CD4-positive, alpha-beta T cell treated with Interleukin-17A for 1 hour (primary cell): Measurements from ENCODE around the gene MUC6.

Experiments
- DNase-seq: peaks from one replicate; pipeline ENCODE4 v3.0.0-alpha.2; 2020

The MUC6 gene, protein sequence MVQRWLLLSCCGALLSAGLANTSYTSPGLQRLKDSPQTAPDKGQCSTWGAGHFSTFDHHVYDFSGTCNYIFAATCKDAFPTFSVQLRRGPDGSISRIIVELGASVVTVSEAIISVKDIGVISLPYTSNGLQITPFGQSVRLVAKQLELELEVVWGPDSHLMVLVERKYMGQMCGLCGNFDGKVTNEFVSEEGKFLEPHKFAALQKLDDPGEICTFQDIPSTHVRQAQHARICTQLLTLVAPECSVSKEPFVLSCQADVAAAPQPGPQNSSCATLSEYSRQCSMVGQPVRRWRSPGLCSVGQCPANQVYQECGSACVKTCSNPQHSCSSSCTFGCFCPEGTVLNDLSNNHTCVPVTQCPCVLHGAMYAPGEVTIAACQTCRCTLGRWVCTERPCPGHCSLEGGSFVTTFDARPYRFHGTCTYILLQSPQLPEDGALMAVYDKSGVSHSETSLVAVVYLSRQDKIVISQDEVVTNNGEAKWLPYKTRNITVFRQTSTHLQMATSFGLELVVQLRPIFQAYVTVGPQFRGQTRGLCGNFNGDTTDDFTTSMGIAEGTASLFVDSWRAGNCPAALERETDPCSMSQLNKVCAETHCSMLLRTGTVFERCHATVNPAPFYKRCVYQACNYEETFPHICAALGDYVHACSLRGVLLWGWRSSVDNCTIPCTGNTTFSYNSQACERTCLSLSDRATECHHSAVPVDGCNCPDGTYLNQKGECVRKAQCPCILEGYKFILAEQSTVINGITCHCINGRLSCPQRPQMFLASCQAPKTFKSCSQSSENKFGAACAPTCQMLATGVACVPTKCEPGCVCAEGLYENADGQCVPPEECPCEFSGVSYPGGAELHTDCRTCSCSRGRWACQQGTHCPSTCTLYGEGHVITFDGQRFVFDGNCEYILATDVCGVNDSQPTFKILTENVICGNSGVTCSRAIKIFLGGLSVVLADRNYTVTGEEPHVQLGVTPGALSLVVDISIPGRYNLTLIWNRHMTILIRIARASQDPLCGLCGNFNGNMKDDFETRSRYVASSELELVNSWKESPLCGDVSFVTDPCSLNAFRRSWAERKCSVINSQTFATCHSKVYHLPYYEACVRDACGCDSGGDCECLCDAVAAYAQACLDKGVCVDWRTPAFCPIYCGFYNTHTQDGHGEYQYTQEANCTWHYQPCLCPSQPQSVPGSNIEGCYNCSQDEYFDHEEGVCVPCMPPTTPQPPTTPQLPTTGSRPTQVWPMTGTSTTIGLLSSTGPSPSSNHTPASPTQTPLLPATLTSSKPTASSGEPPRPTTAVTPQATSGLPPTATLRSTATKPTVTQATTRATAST (N-terminal part only)

DNA sequence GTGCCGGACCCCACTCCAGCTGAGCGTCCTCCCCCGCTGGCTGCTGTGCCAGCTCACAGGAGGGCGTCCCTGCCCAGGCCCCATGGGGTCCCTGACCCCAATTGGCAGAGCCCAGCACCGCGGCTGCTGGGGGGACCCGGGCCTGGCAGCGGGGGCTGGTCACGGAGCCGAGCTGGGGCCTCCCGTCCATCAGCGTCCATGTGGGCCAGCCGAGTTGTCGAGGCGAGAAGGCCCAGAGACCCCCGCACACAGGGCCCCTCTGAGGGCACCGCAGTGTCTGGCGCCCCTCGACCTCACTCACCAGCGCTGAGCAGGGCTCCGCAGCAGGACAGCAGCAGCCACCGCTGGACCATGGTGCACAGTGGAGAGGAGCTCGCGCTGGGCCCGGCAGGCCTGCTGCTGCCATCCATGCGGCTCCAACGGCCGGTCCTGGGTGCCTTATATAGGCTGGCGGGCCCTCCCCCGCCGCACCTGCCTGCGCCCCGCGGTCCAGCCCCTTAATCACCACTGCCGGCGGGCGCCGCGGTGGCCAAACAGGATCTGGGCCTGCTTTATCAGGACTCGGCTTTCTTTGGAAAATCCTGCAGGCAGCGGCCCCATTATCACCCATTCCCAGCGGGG, at the start of gene MUC6:
Gene MUC6, minus strand, starts transcription at position 416 of the 621 bp plus-strand sequence. Its CDS starts 63 bp downstream, at position 353.
- DNase-seq: no peak

DNA sequence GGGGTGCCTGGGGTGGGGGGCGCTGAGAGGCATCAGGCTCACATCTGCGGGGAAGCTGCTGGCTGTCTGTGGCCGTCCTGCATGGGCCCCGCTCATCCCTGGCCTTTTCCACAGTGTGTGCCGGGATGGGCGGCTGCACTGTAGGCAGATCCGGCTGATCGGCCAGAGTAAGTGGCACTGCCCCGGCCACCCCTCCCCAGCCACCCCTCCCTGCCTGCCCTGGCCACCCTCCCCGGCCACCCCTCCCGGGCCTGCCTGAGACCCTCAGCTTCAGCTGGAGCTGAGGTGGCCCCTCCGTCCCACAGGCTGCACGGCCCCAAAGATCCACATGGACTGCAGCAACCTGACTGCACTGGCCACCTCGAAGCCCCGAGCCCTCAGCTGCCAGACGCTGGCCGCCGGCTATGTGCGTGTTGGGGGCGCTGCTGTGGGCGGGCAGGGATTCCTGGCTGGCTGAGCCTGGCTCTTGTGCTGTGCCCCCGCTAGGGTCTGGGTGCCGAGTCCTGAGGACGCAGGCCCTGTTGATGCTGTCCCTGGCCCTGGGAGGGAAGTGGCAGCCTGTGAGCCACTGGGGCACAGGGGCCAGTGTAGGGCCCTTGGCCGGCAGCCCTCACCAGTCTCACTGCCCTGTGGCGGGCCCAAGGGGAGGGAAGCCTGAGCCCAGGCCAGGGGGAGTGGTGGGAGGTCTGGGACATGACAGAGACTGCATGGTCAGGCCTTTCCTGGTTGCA, 49.1 kb upstream of the MUC6 start:
- no peak for DNase-seq

DNA sequence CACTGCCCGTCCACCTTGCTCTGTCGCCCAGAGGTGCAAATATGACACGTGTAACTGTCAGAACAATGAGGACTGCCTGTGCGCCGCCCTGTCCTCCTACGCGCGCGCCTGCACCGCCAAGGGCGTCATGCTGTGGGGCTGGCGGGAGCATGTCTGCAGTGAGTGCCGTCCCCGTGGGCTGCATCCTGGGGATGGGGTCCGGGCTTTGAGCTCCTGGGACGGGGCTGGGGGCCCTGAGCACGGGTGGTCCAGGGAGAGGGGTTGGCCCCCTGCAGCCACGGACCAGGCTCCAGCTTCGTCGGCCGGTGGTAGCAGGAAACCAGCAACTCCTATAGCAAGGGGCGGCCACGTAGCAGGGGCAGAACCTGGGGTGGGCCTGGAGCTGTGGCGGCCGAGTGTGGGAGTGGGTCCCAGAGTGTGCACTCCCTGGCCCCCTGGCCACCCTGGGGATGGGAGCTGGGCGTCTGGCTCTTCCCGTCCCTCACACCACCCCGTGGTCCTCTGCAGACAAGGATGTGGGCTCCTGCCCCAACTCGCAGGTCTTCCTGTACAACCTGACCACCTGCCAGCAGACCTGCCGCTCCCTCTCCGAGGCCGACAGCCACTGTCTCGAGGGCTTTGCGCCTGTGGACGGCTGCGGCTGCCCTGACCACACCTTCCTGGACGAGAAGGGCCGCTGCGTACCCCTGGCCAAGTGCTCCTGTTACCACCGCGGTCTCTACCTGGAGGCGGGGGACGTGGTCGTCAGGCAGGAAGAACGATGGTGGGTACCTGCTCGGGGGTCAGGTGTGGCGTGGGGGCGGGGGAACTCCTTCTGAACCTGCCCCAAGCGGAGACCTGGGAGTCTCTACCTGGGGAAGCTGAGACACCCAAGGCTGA, 48.3 kb upstream of the MUC6 start:
- no peak for DNase-seq

DNA sequence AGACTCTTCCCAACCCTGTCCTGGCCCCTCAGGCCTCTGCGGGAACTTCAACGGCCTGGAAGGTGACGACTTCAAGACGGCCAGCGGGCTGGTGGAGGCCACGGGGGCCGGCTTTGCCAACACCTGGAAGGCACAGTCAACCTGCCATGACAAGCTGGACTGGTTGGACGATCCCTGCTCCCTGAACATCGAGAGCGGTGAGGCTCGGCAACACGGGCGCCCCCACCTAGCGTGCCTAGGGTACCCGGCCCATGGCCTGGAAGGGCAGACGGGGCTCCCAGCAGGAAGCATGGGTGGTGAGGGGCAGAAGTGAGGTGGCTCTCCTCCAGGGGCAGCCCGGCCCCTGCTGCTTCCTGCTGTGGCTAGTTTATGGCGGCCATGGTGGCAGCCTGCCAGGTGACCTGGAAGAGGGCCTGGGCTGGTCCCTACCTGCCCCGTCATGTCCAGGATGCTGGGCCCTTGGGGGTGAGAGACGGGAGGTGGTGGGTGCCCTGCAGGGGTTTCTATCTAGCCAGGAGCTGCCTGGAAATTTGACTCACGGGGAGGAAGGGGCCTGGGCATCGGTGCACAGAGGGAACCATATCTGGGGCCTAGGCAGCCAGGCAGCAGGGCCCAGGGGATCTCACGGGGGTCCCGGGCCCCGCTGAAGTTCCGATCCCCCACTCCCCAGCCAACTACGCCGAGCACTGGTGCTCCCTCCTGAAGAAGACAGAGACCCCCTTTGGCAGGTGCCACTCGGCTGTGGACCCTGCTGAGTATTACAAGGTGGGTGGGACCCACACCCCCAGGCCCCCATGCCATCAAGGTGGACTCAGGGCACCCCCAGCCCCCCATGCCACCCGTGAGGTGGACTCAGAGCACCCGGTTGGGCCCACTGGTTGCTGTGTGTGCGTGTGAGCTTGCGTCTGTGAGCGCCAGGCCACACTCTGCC, 47.4 kb upstream of the MUC6 start:
- DNase-seq: no peak

DNA sequence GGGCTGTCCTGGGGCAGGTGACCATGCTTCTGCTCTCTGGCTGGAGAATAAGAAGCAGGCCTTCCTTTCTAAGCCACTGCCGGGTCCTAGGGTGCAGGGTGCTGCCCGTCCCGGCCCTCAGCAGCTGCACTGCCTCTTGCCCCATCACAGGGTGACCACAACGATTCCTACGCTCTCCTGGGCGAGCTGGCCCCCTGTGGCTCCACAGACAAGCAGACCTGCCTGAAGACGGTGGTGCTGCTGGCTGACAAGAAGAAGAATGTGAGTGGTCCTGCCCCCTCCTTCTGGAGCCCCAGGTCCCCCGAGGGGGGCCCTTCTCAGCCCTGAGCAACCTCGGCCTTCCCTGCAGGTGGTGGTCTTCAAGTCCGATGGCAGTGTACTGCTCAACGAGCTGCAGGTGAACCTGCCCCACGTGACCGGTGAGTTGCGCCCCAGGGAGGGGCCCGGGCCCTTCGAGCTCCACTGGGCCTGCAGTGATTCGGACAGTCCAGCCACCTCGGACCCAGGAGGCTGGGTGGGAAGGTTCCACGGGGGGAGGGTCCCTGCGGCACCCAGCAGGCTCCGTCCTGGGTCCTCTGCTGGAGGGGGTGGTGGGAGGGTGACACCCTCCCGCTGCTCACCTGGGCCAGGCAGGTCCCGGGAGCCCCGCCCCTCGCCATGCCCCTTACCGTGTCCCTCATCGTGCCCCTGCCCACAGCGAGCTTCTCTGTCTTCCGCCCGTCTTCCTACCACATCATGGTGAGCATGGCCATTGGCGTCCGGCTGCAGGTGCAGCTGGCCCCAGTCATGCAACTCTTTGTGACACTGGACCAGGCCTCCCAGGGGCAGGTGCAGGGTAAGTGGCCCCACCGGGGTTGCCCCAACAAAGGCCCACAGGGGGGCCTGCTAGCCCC, 46.5 kb upstream of the MUC6 start:
- no peak for DNase-seq

DNA sequence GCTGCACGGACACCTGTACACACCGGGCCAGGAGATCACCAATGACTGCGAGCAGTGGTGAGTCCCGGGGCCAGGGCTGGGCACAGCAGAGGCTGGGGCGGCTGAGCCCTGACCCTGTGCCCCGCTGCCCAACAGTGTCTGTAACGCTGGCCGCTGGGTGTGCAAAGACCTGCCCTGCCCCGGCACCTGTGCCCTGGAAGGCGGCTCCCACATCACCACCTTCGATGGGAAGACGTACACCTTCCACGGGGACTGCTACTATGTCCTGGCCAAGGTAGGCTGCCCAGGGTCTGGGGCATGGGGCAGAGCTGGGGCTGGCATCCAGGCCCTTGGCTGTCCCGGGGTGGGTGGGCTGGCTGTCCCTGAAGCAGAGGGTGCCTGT, 45.8 kb upstream of the MUC6 start:
- DNase-seq: no peak

DNA sequence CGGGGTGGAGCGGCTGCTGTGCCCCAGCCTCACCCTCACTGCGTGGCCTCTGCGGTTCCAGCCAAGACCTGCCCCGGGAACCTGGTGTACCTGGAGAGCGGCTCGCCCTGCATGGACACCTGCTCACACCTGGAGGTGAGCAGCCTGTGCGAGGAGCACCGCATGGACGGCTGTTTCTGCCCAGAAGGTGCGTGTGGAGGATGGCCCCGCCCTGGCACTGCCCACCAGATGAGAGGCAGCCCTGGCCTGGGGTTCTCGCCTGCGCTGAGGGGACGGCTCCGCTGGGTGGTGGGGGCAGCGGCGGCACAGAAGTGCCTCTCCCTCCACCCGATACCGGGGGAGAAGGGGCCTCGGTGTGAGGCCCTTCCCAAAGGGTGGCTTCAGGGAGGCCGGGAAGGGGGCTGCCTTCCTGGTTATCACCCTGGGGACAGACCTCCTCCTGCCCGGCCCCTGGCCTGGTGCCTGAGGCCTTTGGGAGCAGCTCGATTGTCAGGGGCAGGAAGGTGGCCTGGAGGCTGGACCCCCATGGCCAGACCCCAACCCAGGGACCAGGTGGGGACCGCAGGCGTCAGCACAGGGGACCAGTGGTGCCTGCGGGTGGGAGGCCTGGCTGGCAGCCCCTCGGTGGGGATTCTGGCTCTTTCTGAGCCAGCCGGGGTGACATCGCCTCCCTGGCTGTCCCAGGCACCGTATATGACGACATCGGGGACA, 45.2 kb upstream of the MUC6 start:
- no peak for DNase-seq

DNA sequence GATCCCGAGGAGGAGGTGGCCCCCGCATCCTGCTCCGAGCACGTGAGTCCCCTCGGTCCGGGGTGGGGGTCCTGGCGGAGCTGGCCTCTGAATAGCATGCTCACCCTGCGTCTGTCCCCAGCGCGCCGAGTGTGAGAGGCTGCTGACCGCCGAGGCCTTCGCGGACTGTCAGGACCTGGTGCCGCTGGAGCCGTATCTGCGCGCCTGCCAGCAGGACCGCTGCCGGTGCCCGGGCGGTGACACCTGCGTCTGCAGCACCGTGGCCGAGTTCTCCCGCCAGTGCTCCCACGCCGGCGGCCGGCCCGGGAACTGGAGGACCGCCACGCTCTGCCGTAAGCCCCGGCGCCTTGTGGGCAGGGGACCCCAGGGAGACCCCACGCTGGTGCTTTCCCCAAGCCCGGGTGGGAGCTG, 41.7 kb upstream of the MUC6 start:
- no peak for DNase-seq

DNA sequence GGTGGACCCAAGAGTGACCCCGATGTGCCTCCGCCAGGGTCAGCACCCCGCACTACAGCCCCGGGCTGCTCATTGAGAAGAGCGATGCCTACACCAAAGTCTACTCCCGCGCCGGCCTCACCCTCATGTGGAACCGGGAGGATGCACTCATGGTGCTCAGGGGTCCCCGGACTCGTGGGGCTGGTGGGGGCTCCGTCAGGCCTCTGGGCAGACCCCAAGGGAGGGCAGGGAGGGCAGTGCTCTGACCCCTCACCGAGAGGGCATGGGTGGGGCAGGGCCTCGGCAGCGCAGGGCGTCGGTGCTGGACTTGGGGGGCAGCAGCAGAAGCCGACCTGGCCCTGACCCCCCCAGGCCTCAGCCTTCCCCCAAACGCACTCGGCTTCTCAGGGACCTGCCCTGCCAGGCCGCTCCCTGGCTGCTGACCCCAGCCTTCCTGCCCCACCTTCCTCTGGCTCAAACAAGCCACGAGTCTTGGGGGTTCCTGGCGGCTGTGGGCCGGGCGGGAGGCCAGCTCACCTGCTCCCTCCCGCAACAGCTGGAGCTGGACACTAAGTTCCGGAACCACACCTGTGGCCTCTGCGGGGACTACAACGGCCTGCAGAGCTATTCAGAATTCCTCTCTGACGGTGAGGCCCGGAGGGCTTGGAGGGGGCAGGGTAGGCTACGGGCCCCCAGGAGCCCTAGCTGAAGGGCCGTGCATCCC, 41.0 kb upstream of the MUC6 start:
- no peak for DNase-seq

DNA sequence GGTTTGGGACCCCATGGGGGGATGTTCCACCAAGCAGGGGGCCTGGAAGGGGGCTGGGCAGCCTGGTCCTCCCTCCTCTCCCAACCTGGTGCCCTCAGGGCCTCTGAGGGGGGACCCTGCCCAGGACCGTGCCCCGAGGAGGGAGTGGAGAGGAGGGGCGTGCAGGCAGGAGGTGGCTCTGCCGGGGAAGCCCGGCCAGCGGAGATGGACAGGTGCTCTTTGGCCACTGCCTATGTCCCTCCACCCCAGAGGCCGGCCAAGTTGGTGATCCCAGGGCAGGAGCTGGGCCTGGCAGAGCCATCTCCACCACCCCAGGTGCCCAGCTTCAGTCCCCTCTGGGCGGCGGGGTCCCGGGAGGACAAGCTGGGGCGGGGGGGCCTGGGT, 40.5 kb upstream of the MUC6 start:
- DNase-seq: no peak

DNA sequence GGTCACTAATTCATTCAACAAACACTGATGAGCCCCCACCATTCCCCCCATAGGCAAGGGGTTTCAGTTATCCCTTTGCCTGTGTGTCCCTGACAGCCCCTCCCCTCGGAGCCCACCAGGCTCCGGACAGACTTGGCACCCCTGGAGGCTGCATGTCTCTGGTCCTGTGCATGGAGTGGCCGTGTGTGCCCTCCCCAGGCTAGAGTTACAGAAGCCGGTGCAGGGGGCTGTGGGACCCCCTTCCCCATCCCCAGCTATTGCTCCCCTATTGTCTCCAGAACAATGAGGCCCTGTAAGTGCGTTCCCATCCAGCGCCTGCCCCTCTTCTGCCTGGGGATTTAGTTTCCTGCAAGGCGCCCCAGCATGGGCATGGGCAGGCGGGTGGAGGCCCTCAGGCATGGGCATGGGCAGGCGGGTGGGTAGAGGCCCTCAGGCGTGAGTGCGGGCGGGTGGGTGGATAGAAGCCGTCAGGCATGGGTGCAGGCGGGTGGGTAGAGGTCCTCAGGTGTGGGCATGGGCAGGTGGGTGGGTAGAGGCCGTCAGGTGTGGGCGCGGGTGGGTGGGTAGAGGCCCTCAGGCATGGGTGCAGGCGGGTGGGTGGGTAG, 39.6 kb upstream of the MUC6 start:
- no peak for DNase-seq

DNA sequence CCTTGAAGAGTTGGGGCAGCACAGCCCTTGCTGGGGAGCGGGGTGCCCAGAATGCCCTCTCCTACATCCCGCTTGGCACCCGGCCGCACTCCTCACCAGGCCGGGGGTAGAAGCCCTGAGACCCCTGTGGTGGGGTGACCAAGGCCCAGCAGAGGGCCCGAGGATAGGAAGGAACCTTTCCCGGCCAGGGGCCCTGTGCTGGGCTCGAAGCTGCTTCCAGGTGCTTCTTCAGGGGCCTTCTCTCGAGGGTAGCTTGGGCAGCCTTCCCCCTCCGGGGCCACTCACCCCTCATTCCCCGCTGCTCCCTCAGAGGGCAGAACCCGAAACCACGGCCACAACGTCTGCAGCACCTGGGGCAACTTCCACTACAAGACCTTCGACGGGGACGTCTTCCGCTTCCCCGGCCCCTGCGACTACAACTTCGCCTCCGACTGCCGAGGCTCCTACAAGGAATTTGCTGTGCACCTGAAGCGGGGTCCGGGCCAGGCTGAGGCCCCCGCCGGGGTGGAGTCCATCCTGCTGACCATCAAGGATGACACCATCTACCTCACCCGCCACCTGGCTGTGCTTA, 38.9 kb upstream of the MUC6 start:
- DNase-seq: no peak

DNA sequence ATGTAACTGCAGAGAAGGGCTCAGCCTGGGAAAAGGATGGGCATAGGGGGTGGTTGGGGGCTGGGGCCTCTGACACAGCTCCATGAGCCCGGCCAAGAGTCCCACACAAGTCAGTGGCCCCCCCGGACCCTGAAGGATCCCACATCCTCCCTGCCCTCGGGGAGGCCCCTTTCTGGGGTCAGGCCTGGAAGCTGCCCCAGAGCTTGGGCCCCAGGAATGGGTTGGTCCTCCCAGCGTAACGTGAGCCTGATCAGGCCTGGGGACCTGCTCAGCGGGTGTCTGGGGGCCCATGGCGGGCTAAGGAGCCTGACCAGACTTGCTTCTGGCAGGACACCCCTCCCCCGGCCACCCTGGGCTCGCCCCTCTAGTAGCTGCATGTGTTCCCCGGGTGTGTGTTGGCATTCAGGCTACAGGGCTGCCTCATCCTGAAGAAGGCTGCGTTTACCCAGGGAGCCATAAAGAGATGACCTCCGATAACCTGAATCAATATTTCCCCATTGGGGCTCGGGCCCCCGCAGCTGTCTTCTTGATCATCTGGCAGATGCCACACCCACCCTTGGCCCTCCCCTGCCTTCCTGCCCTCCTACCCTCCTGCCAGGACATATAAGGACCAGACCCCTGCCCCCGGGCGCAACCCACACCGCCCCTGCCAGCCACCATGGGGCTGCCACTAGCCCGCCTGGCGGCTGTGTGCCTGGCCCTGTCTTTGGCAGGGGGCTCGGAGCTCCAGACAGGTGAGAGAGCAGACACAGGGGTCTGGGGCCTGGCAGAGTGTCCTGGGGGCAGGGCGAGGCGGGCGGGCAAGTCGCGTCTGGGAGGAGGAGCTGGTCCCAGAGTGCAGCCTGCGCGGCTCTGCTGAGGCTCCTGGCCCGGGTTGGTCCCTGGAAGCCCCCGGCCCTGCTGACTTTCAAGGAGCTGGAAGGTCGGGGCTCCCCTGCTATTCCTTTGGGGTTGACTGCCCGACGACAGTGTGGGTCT, 38.0 kb upstream of the MUC6 start, which contains the start of gene MUC2:
Gene MUC2, plus strand, starts transcription at position 631 of the 978 bp plus-strand sequence.
- no peak for DNase-seq

DNA sequence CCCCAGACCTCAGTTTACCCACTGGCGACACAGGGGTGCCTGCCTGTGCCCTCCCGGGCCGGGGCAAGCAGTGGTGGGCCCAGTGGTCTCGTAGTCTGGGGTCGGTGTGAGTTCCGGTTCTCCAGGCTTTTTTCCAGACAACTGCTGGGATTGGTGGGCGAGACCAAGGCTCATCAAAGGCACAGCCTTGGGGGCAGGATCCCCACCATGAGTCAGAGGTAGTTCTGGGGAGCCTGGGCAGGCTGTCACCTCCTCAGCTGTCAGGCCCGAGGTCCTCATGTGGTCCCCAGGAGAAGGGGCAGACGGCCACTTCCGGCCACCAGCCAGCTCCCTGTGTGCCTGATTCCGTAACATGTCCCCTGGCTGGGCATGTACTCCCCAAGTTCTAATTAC, 37.3 kb upstream of the MUC6 start:
- no peak for DNase-seq

DNA sequence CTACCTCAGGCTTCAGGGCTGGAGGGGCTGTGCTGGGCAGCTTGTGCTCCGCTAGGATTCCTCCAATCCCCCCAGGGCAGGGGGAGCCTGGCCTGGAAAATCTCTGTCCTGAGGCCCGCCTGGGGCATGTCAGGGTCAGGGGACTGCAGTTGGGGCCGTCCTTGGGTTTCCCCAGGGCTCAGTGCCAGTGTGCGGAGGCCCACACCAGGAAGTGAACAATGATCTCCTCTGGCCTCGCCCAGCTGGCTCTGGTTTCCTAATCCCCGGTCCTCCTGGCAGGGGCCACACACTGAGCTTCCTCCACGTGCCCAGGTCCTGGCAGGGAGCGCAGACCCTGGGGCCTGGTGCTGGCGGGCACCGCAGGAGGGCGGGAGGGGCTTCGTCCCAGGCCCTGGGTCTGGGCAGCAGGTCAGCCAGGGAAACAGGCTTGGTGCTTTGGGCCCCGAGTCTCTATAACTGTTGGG, 36.8 kb upstream of the MUC6 start:
- no peak for DNase-seq
